ENCODE results near the gene SMKR1.
"Not testable (repeated sequence)": the region's sequence is repeated elsewhere in the genome, so short reads cannot be mapped to it uniquely, and the experiment has no call there.

SMKR1 gene

GRCh38 chr7:129529643-129530042, 27.3 kb downstream of the SMKR1 start:
- H3K4me1 ChIP-seq (ENCODE audit: insufficient read depth, low read length), result peaks cover 7% of the 10 kb centered on the region; the same call in 1 of the 2 replicates
- H3K27ac ChIP-seq (ENCODE audit: low read depth, low read length), result no peak overlapping the region
- no peaks in the 10 kb centered on the region for H3K36me3 ChIP-seq (ENCODE audit: insufficient read depth, low read length)
- H3K27me3 ChIP-seq (ENCODE audit: insufficient read depth, low read length), result no peaks in the 10 kb centered on the region
- WGBS, result 88% methylated on average over 4 of the region's 4 CpGs
- H3K4me3 ChIP-seq (ENCODE audit: low read length), result no peak overlapping the region
- no peak overlapping the region for H3K9ac ChIP-seq (ENCODE audit: low read depth, low read length)
- no peaks in the 10 kb centered on the region for H3K9me3 ChIP-seq (ENCODE audit: insufficient read depth, low read depth, low read length)

- Histone ChIP-seq H3K9me3 (ENCODE audit: insufficient read depth, low read depth, low read length) (no peaks in the 10 kb centered on the region), H3K4me1 (ENCODE audit: insufficient read depth, low read length) (peaks cover 7% of the 10 kb centered on the region; the same call in 1 of the 2 replicates), H3K36me3 (ENCODE audit: insufficient read depth, low read length) (no peaks in the 10 kb centered on the region), H3K27me3 (ENCODE audit: insufficient read depth, low read length) (no peaks in the 10 kb centered on the region), H3K9ac (ENCODE audit: low read depth, low read length) (no peak overlapping the region), H3K27ac (ENCODE audit: low read depth, low read length) (no peak overlapping the region), H3K4me3 (ENCODE audit: low read length) (no peak overlapping the region)
- WGBS, result 87% methylated on average over 3 of the region's 5 CpGs
These were observed 28.6 kb downstream of the SMKR1 start for GRCh38 chr7:129530795-129531391.

- Histone ChIP-seq H3K4me1 (ENCODE audit: insufficient read depth, low read length) (peaks cover 7% of the 10 kb centered on the region; the same call in 1 of the 2 replicates), H3K9me3 (ENCODE audit: insufficient read depth, low read depth, low read length) (no peaks in the 10 kb centered on the region), H3K36me3 (ENCODE audit: insufficient read depth, low read length) (no peaks in the 10 kb centered on the region), H3K9ac (ENCODE audit: low read depth, low read length) (no peak overlapping the region), H3K4me3 (ENCODE audit: low read length) (no peak overlapping the region), H3K27ac (ENCODE audit: low read depth, low read length) (no peak overlapping the region), H3K27me3 (ENCODE audit: insufficient read depth, low read length) (no peaks in the 10 kb centered on the region)
- 83% methylated on average over 11 of the region's 11 CpGs for WGBS
These were observed 29.4 kb downstream of the SMKR1 start for GRCh38 chr7:129531721-129532120.

- Histone ChIP-seq H3K27ac (ENCODE audit: low read depth, low read length) (no peak overlapping the region), H3K36me3 (ENCODE audit: insufficient read depth, low read length) (no peaks in the 10 kb centered on the region), H3K27me3 (ENCODE audit: insufficient read depth, low read length) (no peaks in the 10 kb centered on the region), H3K9ac (ENCODE audit: low read depth, low read length) (no peak overlapping the region), H3K9me3 (ENCODE audit: insufficient read depth, low read depth, low read length) (no peaks in the 10 kb centered on the region), H3K4me1 (ENCODE audit: insufficient read depth, low read length) (peaks cover 7% of the 10 kb centered on the region; the same call in 1 of the 2 replicates), H3K4me3 (ENCODE audit: low read length) (no peak overlapping the region)
- 84% methylated on average over 19 of the region's 19 CpGs for WGBS
These were observed 30.0 kb downstream of the SMKR1 start for GRCh38 chr7:129532375-129532774.

GRCh38 chr7:129534558-129535274, 32.4 kb downstream of the SMKR1 start:
- H3K9me3 ChIP-seq (ENCODE audit: insufficient read depth, low read depth, low read length); H3K4me3 ChIP-seq (ENCODE audit: low read length); H3K36me3 ChIP-seq (ENCODE audit: insufficient read depth, low read length); H3K4me1 ChIP-seq (ENCODE audit: insufficient read depth, low read length); H3K27me3 ChIP-seq (ENCODE audit: insufficient read depth, low read length); H3K27ac ChIP-seq (ENCODE audit: low read depth, low read length); H3K9ac ChIP-seq (ENCODE audit: low read depth, low read length): not testable (repeated sequence)
- 90% methylated on average over 20 of the region's 20 CpGs for WGBS

- no peak overlapping the region for H3K9ac ChIP-seq (ENCODE audit: low read depth, low read length)
- H3K27me3 ChIP-seq (ENCODE audit: insufficient read depth, low read length), result no peaks in the 10 kb centered on the region
- no peak overlapping the region for H3K4me3 ChIP-seq (ENCODE audit: low read length)
- H3K27ac ChIP-seq (ENCODE audit: low read depth, low read length), result no peak overlapping the region
- no peaks in the 10 kb centered on the region for H3K36me3 ChIP-seq (ENCODE audit: insufficient read depth, low read length)
- peaks cover 7% of the 10 kb centered on the region; the same call in 1 of the 2 replicates for H3K4me1 ChIP-seq (ENCODE audit: insufficient read depth, low read length)
- 66% methylated on average over 5 of the region's 5 CpGs for WGBS
- H3K9me3 ChIP-seq (ENCODE audit: insufficient read depth, low read depth, low read length), result no peaks in the 10 kb centered on the region
These were observed 33.6 kb downstream of the SMKR1 start for GRCh38 chr7:129535896-129536295.

- H3K9me3 ChIP-seq (ENCODE audit: insufficient read depth, low read depth, low read length), result no peaks in the 10 kb centered on the region
- H3K4me3 ChIP-seq (ENCODE audit: low read length), result no peak overlapping the region
- no peak overlapping the region for H3K27ac ChIP-seq (ENCODE audit: low read depth, low read length)
- H3K9ac ChIP-seq (ENCODE audit: low read depth, low read length), result no peak overlapping the region
- H3K36me3 ChIP-seq (ENCODE audit: insufficient read depth, low read length), result no peaks in the 10 kb centered on the region
- H3K27me3 ChIP-seq (ENCODE audit: insufficient read depth, low read length), result no peaks in the 10 kb centered on the region
- H3K4me1 ChIP-seq (ENCODE audit: insufficient read depth, low read length), result peaks cover 7% of the 10 kb centered on the region; the same call in 1 of the 2 replicates
- WGBS, result 91% methylated on average over 9 of the region's 9 CpGs
These were observed 34.0 kb downstream of the SMKR1 start for GRCh38 chr7:129536323-129536722.

- H3K9me3 ChIP-seq (ENCODE audit: insufficient read depth, low read depth, low read length), result no peaks in the 10 kb centered on the region
- no peak overlapping the region for H3K9ac ChIP-seq (ENCODE audit: low read depth, low read length)
- H3K27me3 ChIP-seq (ENCODE audit: insufficient read depth, low read length), result no peaks in the 10 kb centered on the region
- H3K27ac ChIP-seq (ENCODE audit: low read depth, low read length), result no peak overlapping the region
- no peak overlapping the region for H3K4me3 ChIP-seq (ENCODE audit: low read length)
- H3K4me1 ChIP-seq (ENCODE audit: insufficient read depth, low read length), result peaks cover under 1% of the 10 kb centered on the region; the same call in 1 of the 2 replicates
- H3K36me3 ChIP-seq (ENCODE audit: insufficient read depth, low read length), result no peaks in the 10 kb centered on the region
These were observed 36.5 kb downstream of the SMKR1 start for GRCh38 chr7:129538790-129539189.

GRCh38 chr7:129540340-129540739, 38.0 kb downstream of the SMKR1 start:
- Histone ChIP-seq H3K9ac (ENCODE audit: low read depth, low read length) (no peak overlapping the region), H3K27ac (ENCODE audit: low read depth, low read length) (no peak overlapping the region), H3K4me3 (ENCODE audit: low read length) (no peak overlapping the region), H3K4me1 (ENCODE audit: insufficient read depth, low read length) (no peaks in the 10 kb centered on the region), H3K27me3 (ENCODE audit: insufficient read depth, low read length) (no peaks in the 10 kb centered on the region), H3K36me3 (ENCODE audit: insufficient read depth, low read length) (no peaks in the 10 kb centered on the region), H3K9me3 (ENCODE audit: insufficient read depth, low read depth, low read length) (no peaks in the 10 kb centered on the region)
- WGBS, result 87% methylated on average over 10 of the region's 10 CpGs

- Histone ChIP-seq H3K9me3 (ENCODE audit: insufficient read depth, low read depth, low read length) (no peaks in the 10 kb centered on the region), H3K36me3 (ENCODE audit: insufficient read depth, low read length) (no peaks in the 10 kb centered on the region), H3K27me3 (ENCODE audit: insufficient read depth, low read length) (no peaks in the 10 kb centered on the region), H3K9ac (ENCODE audit: low read depth, low read length) (no peak overlapping the region), H3K4me1 (ENCODE audit: insufficient read depth, low read length) (no peaks in the 10 kb centered on the region), H3K4me3 (ENCODE audit: low read length) (no peak overlapping the region), H3K27ac (ENCODE audit: low read depth, low read length) (no peak overlapping the region)
- 91% methylated on average over 4 of the region's 5 CpGs for WGBS
These were observed 42.4 kb downstream of the SMKR1 start for GRCh38 chr7:129544700-129545099.

GRCh38 chr7:129550693-129551360, 48.5 kb downstream of the SMKR1 start:
- Histone ChIP-seq H3K4me1 (ENCODE audit: insufficient read depth, low read length) (no peaks in the 10 kb centered on the region), H3K9ac (ENCODE audit: low read depth, low read length) (no peak overlapping the region), H3K36me3 (ENCODE audit: insufficient read depth, low read length) (no peaks in the 10 kb centered on the region), H3K27ac (ENCODE audit: low read depth, low read length) (no peak overlapping the region), H3K4me3 (ENCODE audit: low read length) (no peak overlapping the region), H3K9me3 (ENCODE audit: insufficient read depth, low read depth, low read length) (no peaks in the 10 kb centered on the region), H3K27me3 (ENCODE audit: insufficient read depth, low read length) (no peaks in the 10 kb centered on the region)
- WGBS, result 93% methylated on average over 13 of the region's 13 CpGs

Data from HUES64 (cell line).